HepG2 (cell line): ENCODE results near the gene VEGFC.

Source experiments
- ARHGAP35 ChIP-seq: sonication (generic); formaldehyde crosslinking; IDR thresholded peaks from 2 replicates; pipeline ENCODE4 v1.9.0; 2022; ENCODE audit warnings: mild to moderate bottlenecking, inconsistent platforms, moderate library complexity, missing genetic modification reagents, borderline replicate concordance
- CTCF ChIP-seq: sonication (generic); formaldehyde crosslinking; IDR thresholded peaks from 2 replicates; pipeline ENCODE4 v1.5.0; 2020; ENCODE audit warnings: mild to moderate bottlenecking, missing genetic modification reagents, moderate library complexity
- EZH2 ChIP-seq: conservative IDR thresholded peaks from 2 replicates; pipeline ENCODE4 v1.6.1; 2012; ENCODE audit warnings: mild to moderate bottlenecking, low read depth, low read length, moderate library complexity
- GLMP ChIP-seq: sonication (generic); formaldehyde crosslinking; IDR thresholded peaks from 2 replicates; pipeline ENCODE4 v1.9.0; 2021; ENCODE audit warnings: missing genetic modification reagents, mild to moderate bottlenecking, borderline replicate concordance
- HNRNPUL1 ChIP-seq: fragments of 200-400 bp; formaldehyde crosslinking; IDR thresholded peaks from 2 replicates; pipeline ENCODE4 v1.6.1; 2017; ENCODE audit warnings: low read depth, mild to moderate bottlenecking, low read length, moderate library complexity
- POLR2A ChIP-seq, 2 experiments: IDR thresholded peaks; 2 replicates each; pipeline ENCODE4 v1.6.1; 2011; ENCODE audit warnings: low read depth in 2 of 2, low read length in 2 of 2, mild to moderate bottlenecking in 1 of 2, moderate library complexity in 1 of 2; ENCODE audit not compliant: insufficient read depth in 1 of 2
- RBFOX2 ChIP-seq: fragments of 200-400 bp; formaldehyde crosslinking; IDR thresholded peaks from 2 replicates; pipeline ENCODE4 v1.6.1; 2017; ENCODE audit warnings: low read depth, mild to moderate bottlenecking, low read length
- RFXAP ChIP-seq: sonication (generic); formaldehyde crosslinking; IDR thresholded peaks from 2 replicates; pipeline ENCODE4 v1.4.0; 2020; ENCODE audit warnings: missing genetic modification reagents, borderline replicate concordance
- RXRB ChIP-seq: IDR thresholded peaks from 2 replicates; pipeline ENCODE4 v1.6.1; 2016; ENCODE audit warnings: borderline replicate concordance, missing genetic modification reagents, missing compliant biosample characterization
- XBP1 ChIP-seq: sonication (generic); formaldehyde crosslinking; IDR thresholded peaks from 2 replicates; pipeline ENCODE4 v1.5.0; 2020; ENCODE audit warnings: missing genetic modification reagents
- ZKSCAN1 ChIP-seq: fragments of 150-350 bp; IDR thresholded peaks from 2 replicates; pipeline ENCODE4 v1.6.1; 2014; ENCODE audit warnings: low read length
- ZNF24 ChIP-seq: fragments of 450-650 bp; IDR thresholded peaks from 2 replicates; pipeline ENCODE4 v1.6.1; 2017; ENCODE audit warnings: antibody characterized with exemption, mild to moderate bottlenecking
- ZNF547 ChIP-seq: sonication (generic); formaldehyde crosslinking; IDR thresholded peaks from 2 replicates; pipeline ENCODE4 v1.5.1; 2020; ENCODE audit warnings: mild to moderate bottlenecking, missing genetic modification reagents
- ZNF644 ChIP-seq: IDR thresholded peaks from 2 replicates; pipeline ENCODE4 v1.6.1; 2016; ENCODE audit warnings: low read depth

GRCh38 chr4:176664964-176665363 is 127.8 kb downstream of the VEGFC start:
- TF ChIP-seq XBP1 (CRISPR knock-in tag) (no peak), CTCF (CRISPR knock-in tag) (no peak), RFXAP (CRISPR knock-in tag) (no peak), GLMP (CRISPR knock-in tag) (no peak), ZNF547 (no peak), EZH2 (no peak), POLR2A (IDR thresholded peaks at IDR 0.05; ENCODE audit: insufficient read depth in 1 of 2, low read depth in 2 of 2, low read length in 2 of 2) (no peak), HNRNPUL1 (no peak), ZNF644 (CRISPR knock-in tag) (no peak), RBFOX2 (no peak), ZKSCAN1 (no peak), ARHGAP35 (no peak), RXRB (CRISPR knock-in tag) (no peak), ZNF24 (no peak)
